Liver (tissue), 3 donors: ENCODE measurements around the gene PRCC.
"Not testable (repeated sequence)": the region's sequence is repeated elsewhere in the genome, so short reads cannot be mapped to it uniquely, and the experiment has no call there.

ENCODE experiments used
- CTCF ChIP-seq: fragments of 150-350 bp; IDR thresholded peaks from 2 replicates; pipeline ENCODE4 v1.5.1; 2017; ENCODE audit warnings: improper control_type of control experiment, low read depth, low read length; ENCODE audit not compliant: missing input control
- FOXA1 ChIP-seq: IDR thresholded peaks from 2 replicates; pipeline ENCODE4 v1.6.1; 2016; ENCODE audit warnings: antibody characterized with exemption
- GABPA ChIP-seq, 2 donors: IDR thresholded peaks in 1 of 2; conservative IDR thresholded peaks in 1 of 2; 2 replicates each; pipeline ENCODE4 v1.6.1; 2016; ENCODE audit warnings: antibody characterized with exemption in 2 of 2, mild to moderate bottlenecking in 1 of 2, moderate library complexity in 1 of 2
- HNF4G ChIP-seq: IDR thresholded peaks from 2 replicates; pipeline ENCODE4 v1.6.1; 2016; ENCODE audit warnings: antibody characterized with exemption
- JUND ChIP-seq, 2 donors: IDR thresholded peaks; 2 replicates each; pipeline ENCODE4 v1.6.1; 2016; ENCODE audit warnings: antibody characterized with exemption in 2 of 2
- MAX ChIP-seq: IDR thresholded peaks from 2 replicates; pipeline ENCODE4 v1.6.1; 2016; ENCODE audit warnings: antibody characterized with exemption
- NR2F2 ChIP-seq: IDR thresholded peaks from 2 replicates; pipeline ENCODE4 v1.6.1; 2016; ENCODE audit warnings: antibody characterized with exemption
- RXRA ChIP-seq, 2 donors: IDR thresholded peaks; 2 replicates each; pipeline ENCODE4 v1.6.1; 2017 to 2018; ENCODE audit warnings: antibody characterized with exemption in 2 of 2, mild to moderate bottlenecking in 1 of 2
- SP1 ChIP-seq: IDR thresholded peaks from 2 replicates; pipeline ENCODE4 v1.6.1; 2018; ENCODE audit warnings: antibody characterized with exemption, mild to moderate bottlenecking
- TAF1 ChIP-seq: conservative IDR thresholded peaks from 2 replicates; pipeline ENCODE4 v1.6.1; 2016; ENCODE audit warnings: antibody characterized with exemption, mild to moderate bottlenecking
- ZBTB33 ChIP-seq: IDR thresholded peaks from 2 replicates; pipeline ENCODE4 v1.6.1; 2016; ENCODE audit warnings: antibody characterized with exemption
- TF ChIP-seq, protein P1 (sequence below): IDR thresholded peaks from 2 replicates; pipeline ENCODE4 v1.6.1; 2016; ENCODE audit warnings: antibody characterized with exemption
- donor health status: healthy.
- donor health status: healthy.

GRCh38 chr1:156757572-156758253 is 9.6 kb upstream of the PRCC start:
- TF ChIP-seq CTCF; NR2F2; MAX; FOXA1; ZBTB33; TAF1; RXRA (IDR thresholded peaks at IDR 0.05); GABPA (IDR thresholded peaks at IDR 0.05 in 1 of 2, conservative IDR thresholded peaks at IDR 0.05 in 1 of 2); JUND (IDR thresholded peaks at IDR 0.05); SP1; HNF4G: not testable (repeated sequence)
- TF ChIP-seq, protein P1, sequence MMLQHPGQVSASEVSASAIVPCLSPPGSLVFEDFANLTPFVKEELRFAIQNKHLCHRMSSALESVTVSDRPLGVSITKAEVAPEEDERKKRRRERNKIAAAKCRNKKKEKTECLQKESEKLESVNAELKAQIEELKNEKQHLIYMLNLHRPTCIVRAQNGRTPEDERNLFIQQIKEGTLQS: not testable (repeated sequence)
